ENCODE measurements around the gene PSD2. TPM values are rescaled to one million over a fixed set of nuclear protein-coding genes. Genes with fewer than 3 reads are reported as not detected.

PSD2 gene
- total RNA-seq, 1 experiment from 2014 or later: 0.22 TPM

GRCh38 chr5:139749242-139749641 is 46.4 kb upstream of the PSD2 start:
- H3K4me1 ChIP-seq (ENCODE audit: insufficient read depth, low read length): peaks cover 3% of the 10 kb centered on the region; the same call in 1 of the 2 replicates
- H3K27me3 ChIP-seq (ENCODE audit: insufficient read depth, low read length): peaks cover 27% of the 10 kb centered on the region
- H3K4ac ChIP-seq (ENCODE audit: low read depth, low read length): no peak overlapping the region
- WGBS (ENCODE audit: extremely low coverage, insufficient read length, low lambda C conversion rate): no CpG with 5 or more reads among the region's 2 CpGs
- H2AFZ ChIP-seq (ENCODE audit: low read length): no peak overlapping the region
- no peak overlapping the region for H3K14ac ChIP-seq (ENCODE audit: insufficient read depth, low read length)
- Mint-ChIP-seq H3K27me3 (ENCODE audit: low read depth) (peaks cover 87% of the 10 kb centered on the region), H3K36me3 (ENCODE audit: insufficient read depth in 1 of 3, low read depth in 3 of 3) (no peaks in the 10 kb centered on the region), H3K27ac (no peak overlapping the region), H3K9me3 (peaks cover 0 to 3% of the 10 kb centered on the region in 2 experiments; a peak in 2 of 5 replicates), H3K4me1 (peaks cover 36 to 39% of the 10 kb centered on the region in 2 experiments), H3K4me3 (peak overlapping the region; percentile 47 to 83; a peak in 4 of 5 replicates)
- H3K79me2 ChIP-seq (ENCODE audit: insufficient read depth, low read length): no peaks in the 10 kb centered on the region
- no peak overlapping the region for H2BK20ac ChIP-seq (ENCODE audit: low read depth, low read length, poor library complexity, severe bottlenecking)
- H3K9ac ChIP-seq (ENCODE audit: extremely low read depth, insufficient read length, low read length): no peak overlapping the region
- no peak overlapping the region for H3K4me2 ChIP-seq (ENCODE audit: insufficient read depth, insufficient read length, low read length)
- no peak overlapping the region for H3K18ac ChIP-seq (ENCODE audit: insufficient read length, low read depth, low read length)
- H2BK15ac ChIP-seq (ENCODE audit: low read depth, low read length): no peak overlapping the region
- no peak overlapping the region for H3T11ph ChIP-seq (ENCODE audit: low read length)
- no peak overlapping the region for H2AK5ac ChIP-seq (ENCODE audit: insufficient read length, low read length)
- H2BK5ac ChIP-seq (ENCODE audit: insufficient read length, low read length): no peak overlapping the region
- H4K20me1 ChIP-seq (ENCODE audit: control insufficient read depth, insufficient read depth, insufficient read length): no peaks in the 10 kb centered on the region
- H2BK12ac ChIP-seq (ENCODE audit: insufficient read length, low read depth, low read length): no peak overlapping the region
- H3K27ac ChIP-seq (ENCODE audit: insufficient read length, low read depth, low read length): no peak overlapping the region
- no peak overlapping the region for H3K23ac ChIP-seq (ENCODE audit: insufficient read length, low read depth, low read length)
- no peak for DNase-seq
- peaks cover 27% of the 10 kb centered on the region for H3K23me2 ChIP-seq (ENCODE audit: insufficient read length, low read depth, low read length, poor library complexity, severe bottlenecking)
- no peak overlapping the region for H4K8ac ChIP-seq (replicated peaks; ENCODE audit: insufficient read length, low read depth, low read length)
- H4K5ac ChIP-seq (ENCODE audit: insufficient read length, low read depth, low read length): no peak overlapping the region
- TF ChIP-seq CTCF (conservative IDR thresholded peaks at IDR 0.05): no peak
- no peaks in the 10 kb centered on the region for H3K79me1 ChIP-seq (ENCODE audit: insufficient read depth, low read depth, low read length, poor library complexity, severe bottlenecking)
- no peaks in the 10 kb centered on the region for H3K9me3 ChIP-seq (ENCODE audit: control insufficient read depth, low read depth, low read length)
- no peak overlapping the region for H4K91ac ChIP-seq (ENCODE audit: insufficient read length, low read depth, low read length)
- H2BK120ac ChIP-seq (ENCODE audit: low read depth, low read length, poor library complexity, severe bottlenecking): no peak overlapping the region
- H3K56ac ChIP-seq (ENCODE audit: insufficient read length, low read depth, low read length): no peak overlapping the region

All from H9 (cell line).